ENCODE measurements around the gene ZNF101.

DNA sequence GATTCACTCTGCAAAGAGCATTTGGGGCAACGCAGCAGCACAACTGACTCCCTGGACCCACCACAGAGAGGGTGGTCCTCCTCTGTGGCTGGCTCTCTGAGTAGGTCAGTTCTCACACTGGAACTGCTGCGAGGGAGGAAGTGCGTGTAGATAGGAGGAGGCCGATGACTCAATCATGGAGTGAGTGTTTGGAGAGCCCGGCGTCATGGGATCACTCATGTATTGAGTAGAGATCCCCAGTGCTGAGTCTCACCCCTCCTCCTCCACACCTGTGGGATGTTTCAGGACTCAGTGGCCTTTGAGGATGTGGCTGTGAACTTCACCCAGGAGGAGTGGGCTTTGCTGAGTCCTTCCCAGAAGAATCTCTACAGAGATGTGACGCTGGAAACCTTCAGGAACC, 8.9 kb downstream of the ZNF101 start:
- no peak for TF ChIP-seq CTCF (IDR thresholded peaks at IDR 0.05)
- no peak for TF ChIP-seq POLR2A (IDR thresholded peaks at IDR 0.05)
